HG03280 (cell line): ENCODE data around the gene GRM7.
A peak's percentile ranks its signal among the peaks of the same experiment; 100 is the strongest.

ENCODE experiments used
- ATAC-seq: cut with Tn5 transposase; IDR thresholded peaks from one replicate; pipeline ENCODE4 v1.9.1; 2021; ENCODE audit warnings: mild to moderate bottlenecking, moderate library complexity; ENCODE audit not compliant: unreplicated experiment

Gene GRM7

GRCh38 chr3:7385635-7386034 is 524.7 kb downstream of the GRM7 start:
- no peak for ATAC-seq

GRCh38 chr3:7388026-7388425 is 527.1 kb downstream of the GRM7 start:
- ATAC-seq, result no peak

DNA sequence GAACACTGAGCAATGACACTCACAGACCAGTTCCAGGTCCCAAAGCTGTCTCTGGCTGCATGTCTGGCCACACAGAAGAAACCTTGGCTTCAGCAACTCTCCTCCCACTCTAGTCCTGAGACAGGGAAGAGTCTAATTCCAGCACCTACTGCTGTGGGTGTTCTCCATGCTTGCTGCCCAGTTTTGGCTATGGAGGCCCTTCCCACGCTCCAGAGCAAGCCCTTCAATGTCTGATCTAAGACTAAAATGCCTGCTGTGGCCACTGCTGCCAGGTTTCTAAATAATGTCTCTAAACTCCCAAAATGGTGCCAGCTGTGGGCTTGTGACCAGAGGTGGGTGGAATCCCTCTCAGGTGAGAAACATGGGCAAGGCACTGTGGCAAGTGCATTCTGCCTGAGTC is 531.3 kb downstream of the GRM7 start:
- ATAC-seq, result no peak

DNA sequence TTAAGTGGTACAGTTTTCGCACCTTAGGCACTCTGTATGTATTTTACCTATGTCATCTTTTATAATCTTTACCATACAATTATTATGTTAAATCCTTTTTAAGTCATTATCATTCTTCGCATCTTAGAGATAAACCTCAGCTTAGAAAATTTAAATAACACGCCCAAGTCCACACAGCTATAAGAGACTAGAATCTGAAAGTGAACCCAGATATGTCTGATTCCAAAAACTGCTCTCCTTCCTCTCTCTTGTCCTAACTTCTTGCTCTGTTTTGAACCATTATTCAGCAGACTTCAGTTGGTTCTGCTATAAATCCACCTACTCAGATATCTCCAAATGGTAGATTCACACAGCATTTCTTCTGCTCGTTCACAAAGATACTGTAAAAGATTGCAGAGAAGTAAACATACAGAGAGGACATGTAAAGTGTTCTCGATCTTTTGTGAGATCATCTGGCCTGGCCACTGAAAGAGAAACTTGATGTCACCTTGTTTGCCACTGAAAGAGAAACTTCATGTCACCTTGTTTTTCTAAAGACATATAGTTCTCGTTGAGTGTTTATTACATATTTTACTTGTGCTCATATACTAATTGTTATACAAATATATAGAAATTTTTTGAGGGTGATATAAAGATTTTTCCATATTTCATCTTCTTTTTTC is 533.2 kb downstream of the GRM7 start:
- ATAC-seq, result no peak

- no peak for ATAC-seq
Measured at GRCh38 chr3:7396534-7396933, 535.6 kb downstream of the GRM7 start.

GRCh38 chr3:7397097-7397496 is 536.2 kb downstream of the GRM7 start:
- ATAC-seq, result no peak

DNA sequence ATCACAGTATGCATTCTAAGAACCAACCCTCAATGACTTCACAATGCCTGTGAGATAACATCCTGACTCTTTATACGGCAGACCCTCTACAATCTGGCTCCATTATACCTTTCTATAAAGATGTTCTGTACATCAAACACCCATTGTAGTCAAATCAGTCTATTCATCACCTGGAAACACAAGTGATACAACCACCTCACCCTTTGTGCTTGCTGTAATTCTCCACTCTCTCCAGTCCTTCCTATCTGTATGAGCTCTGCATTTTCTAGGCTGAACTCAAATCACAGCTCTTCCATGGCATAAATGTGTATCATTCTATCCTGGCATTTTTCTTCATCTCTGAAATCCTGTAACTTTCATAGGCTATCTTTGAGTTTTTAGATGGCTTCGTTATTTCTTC is 539.4 kb downstream of the GRM7 start:
- ATAC-seq, result no peak

DNA sequence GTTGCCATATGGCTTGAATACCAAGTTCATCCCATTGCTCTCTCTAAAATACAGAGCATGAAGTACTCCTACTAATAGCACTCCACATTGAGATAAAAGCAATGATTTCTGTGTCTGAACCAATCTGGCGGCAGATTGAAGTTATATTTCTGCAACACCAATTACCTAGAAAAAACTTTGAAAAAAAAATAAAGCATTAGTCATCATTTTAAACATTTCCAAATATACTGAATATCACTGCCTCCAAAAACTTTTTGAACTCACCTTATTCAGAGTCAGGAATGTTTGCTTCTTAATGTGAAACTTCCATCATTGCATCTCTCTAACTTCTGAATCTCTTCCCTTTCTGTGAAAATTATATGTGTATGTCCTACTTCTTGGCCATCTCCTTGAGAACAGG is 540.5 kb downstream of the GRM7 start:
- ATAC-seq, result no peak

DNA sequence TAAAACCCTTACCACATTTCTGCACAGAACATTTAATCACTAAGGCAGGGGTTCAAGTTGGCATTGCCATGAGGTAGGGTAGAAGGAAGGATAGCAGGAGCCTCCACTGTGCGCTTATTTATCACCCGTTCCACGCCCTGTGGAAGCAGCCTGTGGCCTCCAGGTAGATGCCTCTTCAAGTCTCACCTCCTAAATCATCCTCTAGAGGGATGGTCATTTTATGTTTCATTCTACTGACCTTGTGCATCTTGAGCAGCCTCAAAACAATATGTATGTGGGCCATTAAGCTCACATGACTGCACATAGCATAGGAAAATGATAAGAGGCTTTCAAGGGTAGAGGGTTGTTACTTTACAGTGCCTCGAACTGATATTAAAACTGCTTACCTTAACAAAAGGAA is 546.2 kb downstream of the GRM7 start:
- ATAC-seq, result no peak

GRCh38 chr3:7410782-7411181 is 549.9 kb downstream of the GRM7 start:
- ATAC-seq, result no peak

- ATAC-seq, result no peak
Measured at GRCh38 chr3:7421065-7421464, 560.1 kb downstream of the GRM7 start.

DNA sequence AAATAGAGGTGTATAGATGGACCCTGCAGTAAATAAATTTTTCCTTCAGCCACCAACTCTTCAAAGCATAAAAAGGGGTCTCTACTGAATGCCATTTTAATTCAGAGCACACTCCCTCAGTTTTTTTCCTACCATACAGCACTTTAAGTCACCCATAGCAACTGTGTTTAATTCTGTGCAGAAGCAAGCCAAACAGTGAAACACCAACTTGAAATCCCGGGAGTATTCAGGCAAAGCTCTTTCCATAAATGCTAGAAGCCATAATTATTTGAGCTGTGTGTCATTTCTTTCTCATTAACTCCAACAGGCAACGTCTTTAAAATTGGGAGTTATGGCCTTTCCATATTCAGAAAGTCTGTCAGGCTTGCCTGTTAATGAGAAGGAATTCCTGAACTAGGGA is 562.1 kb downstream of the GRM7 start:
- no peak for ATAC-seq

DNA sequence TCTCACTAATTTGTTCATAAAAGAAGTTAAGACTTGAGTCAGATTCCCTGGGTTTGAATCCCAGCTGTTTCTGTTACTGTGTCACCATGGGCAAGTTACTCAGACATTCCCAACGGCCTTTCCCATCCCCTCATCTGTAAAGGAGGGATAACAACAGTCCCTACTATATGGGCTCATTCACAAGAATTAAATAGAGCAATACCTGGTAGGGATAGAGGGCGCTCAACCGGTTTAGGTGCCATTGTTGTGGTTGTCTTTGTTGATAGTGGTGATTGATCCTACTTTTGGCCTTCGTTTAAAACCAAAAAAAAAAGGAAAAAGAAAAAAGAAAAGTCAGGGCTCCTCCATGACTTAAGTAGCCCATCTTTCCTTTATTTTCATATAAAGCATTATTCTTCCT is 563.1 kb downstream of the GRM7 start:
- ATAC-seq, result no peak

- no peak for ATAC-seq
Measured at GRCh38 chr3:7428206-7428718, 567.3 kb downstream of the GRM7 start.

- no peak for ATAC-seq
Measured at GRCh38 chr3:7432610-7433009, 571.7 kb downstream of the GRM7 start.

GRCh38 chr3:7433073-7433472 is 572.2 kb downstream of the GRM7 start:
- no peak for ATAC-seq

GRCh38 chr3:7436542-7436941 is 575.6 kb downstream of the GRM7 start:
- ATAC-seq, result no peak

DNA sequence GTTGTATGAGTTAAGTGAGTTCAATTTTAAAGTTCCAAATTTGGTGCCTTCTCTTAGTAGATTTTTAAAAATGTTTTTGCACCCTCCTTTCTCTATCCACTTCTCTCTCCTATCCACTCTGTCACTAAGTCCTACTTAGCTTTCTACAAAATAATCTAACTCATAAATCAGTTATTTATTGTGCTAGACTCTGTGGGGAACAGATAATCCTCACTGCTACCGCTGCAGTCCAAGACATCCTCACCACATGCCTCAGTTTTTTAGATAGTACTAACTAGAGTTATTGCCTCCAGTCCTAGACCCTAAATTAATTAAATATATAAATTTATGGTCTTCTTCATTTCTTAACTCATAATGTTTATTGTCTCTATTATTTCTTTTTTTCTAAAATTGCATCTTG is 576.3 kb downstream of the GRM7 start:
- no peak for ATAC-seq

DNA sequence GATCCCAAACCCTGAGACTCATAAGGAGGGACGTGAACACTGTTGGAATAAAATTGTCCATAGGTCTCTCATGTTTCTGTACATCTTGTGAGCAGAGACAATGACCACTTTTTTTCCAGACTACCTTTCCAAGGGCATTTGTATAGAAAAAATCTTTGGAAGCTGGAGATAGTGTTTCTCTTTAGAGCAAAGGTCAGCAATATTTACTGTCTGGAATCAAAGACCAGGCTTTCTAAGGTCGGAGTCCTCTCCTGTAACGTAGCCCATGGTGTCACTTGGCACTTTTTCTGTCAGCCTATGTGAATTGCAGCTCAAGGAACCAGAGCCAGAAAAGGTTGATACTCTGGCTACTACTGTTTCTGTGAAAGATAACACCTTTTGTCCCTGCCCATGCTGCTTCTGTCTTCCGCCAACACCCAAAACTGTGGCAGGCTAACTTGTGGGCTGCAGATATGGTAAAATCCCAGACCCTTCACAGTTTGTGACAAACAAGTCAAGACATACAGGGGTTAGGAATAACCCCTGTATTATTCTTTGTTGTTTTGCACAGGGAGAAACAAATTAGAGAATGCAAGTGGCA is 578.3 kb downstream of the GRM7 start:
- ATAC-seq, result no peak

- no peak for ATAC-seq
Measured at GRCh38 chr3:7444886-7445285, 584.0 kb downstream of the GRM7 start.

DNA sequence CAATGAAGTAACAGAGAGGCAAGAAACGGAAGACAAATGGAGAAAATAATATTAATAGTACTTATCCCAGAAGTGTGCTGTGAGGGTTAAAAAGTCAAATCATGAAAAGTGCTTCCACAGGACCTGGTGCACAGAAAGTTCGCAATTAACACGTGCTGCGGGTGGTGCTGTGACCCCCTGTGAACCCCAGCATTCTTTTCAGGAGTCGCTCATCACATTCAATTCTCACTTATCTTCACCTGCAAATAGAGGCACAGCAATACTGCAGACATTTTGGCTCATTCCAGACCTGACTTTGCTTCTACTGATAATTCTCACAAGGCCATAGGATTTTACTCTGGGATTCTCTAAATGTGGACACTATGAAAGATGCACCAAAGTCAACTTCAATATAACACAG is 584.4 kb downstream of the GRM7 start:
- no peak for ATAC-seq

GRCh38 chr3:7447197-7447769 is 586.4 kb downstream of the GRM7 start:
- peak; percentile 88 for ATAC-seq

GRCh38 chr3:7456386-7456785 is 595.5 kb downstream of the GRM7 start:
- ATAC-seq, result no peak
